ENCODE data around the gene TRPC4.

Gene TRPC4

GRCh38 chr13:37657134-37657533 lies 212.4 kb downstream of the TRPC4 start:
- no peak for DNase-seq (ENCODE audit: low read depth)

GRCh38 chr13:37656247-37656940 lies 213.2 kb downstream of the TRPC4 start:
- DNase-seq (ENCODE audit: low read depth): no peak

- no peak for DNase-seq (ENCODE audit: low read depth)
These were observed 217.0 kb downstream of the TRPC4 start for GRCh38 chr13:37652596-37652995.

DNA sequence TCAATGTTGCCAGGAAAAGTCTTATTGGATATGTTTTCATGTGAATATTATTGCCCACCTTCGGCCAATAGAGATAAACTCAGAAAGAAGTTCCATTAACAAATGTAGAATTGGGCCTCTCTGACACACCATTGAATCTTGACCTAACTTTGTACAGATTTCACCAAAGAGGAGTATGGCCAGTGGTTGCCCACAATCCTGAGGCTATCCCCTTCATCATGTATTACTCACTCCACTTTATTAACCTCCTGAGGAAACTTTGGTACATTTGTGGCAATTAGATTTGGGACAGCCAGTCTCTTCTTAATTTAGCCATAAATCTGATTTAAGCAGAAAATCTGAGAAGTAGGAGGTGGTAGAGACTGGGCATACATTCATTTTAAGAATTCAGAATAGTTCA lies 217.7 kb downstream of the TRPC4 start:
- DNase-seq (ENCODE audit: low read depth): no peak

GRCh38 chr13:37648609-37649008 lies 221.0 kb downstream of the TRPC4 start:
- no peak for DNase-seq (ENCODE audit: low read depth)

DNA sequence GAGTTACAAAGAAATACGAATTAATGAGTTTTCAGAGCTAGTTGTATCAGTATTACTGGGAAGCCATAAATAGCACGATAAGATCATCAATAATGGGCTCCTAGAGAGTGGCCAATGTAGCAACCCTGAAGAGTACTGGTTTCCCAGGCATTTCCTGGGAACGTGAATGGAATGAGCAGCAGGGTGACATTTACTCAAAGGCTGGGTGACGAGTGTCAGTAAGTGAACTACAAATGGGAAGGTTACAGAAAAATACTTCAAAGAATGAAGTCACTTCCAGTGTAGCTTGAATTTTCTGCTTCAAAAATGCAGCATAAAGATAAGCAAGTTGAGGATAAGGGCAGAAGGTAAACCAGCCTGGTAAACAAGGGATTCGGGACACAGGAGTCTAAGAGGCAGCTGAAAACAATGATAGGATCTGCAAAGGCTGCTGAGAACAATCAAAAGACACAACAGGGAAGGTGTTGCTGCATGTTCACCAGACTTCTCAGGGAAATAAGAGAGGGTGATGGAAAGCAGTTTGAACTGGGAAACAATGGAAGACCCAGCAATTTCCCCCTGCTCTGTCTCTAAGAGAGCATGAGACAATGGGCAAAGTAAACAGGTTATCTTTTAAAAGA lies 222.4 kb downstream of the TRPC4 start:
- no peak for DNase-seq (ENCODE audit: low read depth)

DNA sequence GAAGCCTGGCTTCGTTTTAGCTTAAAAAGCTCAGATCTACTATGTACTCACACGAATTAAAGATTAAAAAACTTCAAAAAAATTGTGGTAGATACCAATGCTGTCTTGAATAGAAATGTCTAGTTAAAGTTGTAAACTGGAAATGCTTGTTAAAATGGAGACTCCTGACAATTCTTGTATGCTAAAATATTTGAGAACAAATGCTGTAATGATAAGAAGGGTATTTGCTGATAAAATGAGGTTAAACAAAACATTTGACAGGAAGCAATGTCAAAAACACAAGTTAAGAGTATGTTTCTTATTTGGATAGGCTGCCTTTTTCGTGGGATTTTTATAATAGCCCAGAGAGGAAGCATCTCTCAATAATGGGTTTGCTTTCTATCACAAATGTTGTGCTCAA lies 223.0 kb downstream of the TRPC4 start:
- no peak for DNase-seq (ENCODE audit: low read depth)

DNA sequence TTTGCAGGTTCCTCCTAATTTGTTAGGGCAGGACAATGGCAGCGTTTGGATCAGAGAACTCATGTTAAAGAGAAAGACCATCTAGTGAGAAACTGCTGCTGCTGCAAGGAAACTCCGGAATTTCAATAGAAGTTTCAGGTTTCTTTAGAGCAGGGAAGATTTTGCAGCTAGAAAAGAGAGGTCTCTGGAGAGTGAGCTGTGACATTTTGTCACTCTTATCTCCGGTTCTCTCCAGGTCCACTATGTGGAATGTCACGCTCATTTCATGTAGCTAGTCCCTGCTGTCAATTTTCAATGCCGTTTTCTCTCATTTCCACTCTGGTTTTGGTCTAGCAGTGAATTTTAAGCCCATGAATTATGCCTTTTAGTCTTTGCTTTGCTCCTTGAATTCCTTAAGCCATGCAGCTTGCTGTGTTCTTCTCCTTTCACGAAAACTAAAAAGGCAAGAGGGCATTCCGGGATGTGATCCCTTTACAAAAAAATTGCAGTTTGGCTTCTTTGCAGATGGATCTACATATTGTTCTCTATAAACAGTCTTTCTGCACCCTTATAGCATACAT lies 224.3 kb downstream of the TRPC4 start:
- no peak for DNase-seq (ENCODE audit: low read depth)

- no peak for DNase-seq (ENCODE audit: low read depth)
These were observed 228.2 kb downstream of the TRPC4 start for GRCh38 chr13:37641391-37641790.

DNA sequence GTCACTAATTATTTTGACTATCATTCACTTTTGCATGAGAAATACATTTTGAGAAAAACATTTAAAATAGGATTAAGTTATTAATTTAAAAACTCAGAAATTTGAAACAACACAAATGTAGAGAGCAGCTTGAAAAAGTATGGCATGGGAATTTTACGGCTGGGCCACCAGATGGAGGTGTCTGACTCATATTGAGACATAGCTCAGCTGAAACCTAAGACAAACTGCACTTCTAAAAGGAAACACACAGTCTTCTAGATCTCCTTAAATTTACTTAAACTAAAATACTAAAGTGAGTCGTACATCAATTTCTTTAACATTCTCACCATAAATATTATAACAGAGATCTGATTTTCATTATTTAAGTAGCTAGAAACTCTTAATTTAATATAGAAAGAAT lies 229.1 kb downstream of the TRPC4 start:
- DNase-seq (ENCODE audit: low read depth): no peak

GRCh38 chr13:37636701-37637100 lies 232.9 kb downstream of the TRPC4 start:
- no peak for DNase-seq (ENCODE audit: low read depth)

- DNase-seq (ENCODE audit: low read depth): no peak
These were observed 237.3 kb downstream of the TRPC4 start for GRCh38 chr13:37632294-37632693.

DNA sequence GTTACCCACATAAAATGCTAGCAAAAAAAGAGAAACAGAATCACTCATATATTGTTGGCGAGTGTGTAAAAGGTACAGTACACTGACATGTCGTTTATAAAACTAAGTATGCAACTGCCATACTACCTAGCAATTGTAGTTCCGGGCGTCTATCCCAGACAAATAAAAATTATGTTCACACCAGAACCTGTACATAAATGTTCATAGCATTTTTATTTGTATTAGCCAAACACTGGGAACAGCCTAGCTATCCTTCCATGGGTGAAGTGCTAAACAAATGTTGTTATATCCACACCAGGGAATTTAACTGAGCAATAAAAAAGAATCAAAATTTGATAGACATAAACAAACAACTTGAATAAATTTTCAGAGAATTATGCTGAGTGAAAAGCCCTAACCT lies 242.1 kb downstream of the TRPC4 start:
- DNase-seq (ENCODE audit: low read depth): no peak

DNA sequence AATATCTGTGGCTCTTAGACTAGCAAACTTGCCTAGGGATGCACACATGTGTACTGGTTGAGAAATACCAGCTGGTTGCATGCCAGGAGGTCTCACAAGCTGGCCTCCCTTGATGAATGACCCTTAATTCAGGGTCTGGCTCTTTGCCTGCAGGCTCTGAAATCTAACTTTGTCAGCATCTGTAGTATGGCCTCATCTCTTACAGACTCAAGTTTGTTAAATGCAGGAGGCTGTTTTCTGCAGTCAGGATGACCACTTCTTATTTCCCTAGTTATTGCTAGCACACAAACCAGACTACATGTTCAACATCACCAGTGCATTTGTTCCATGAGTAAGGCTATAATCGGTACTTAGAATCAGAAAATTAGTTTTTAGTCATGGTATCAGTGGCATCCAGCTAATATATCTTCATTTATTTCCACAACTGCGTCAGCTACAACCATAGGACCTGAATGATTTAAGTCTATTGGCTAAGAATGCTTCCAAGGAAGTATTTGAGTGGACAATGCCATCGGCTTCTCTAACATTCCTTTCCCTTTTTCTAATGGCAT lies 247.7 kb downstream of the TRPC4 start:
- DNase-seq (ENCODE audit: low read depth): no peak

GRCh38 chr13:37618554-37618953 lies 251.0 kb downstream of the TRPC4 start:
- DNase-seq (ENCODE audit: low read depth): no peak

DNA sequence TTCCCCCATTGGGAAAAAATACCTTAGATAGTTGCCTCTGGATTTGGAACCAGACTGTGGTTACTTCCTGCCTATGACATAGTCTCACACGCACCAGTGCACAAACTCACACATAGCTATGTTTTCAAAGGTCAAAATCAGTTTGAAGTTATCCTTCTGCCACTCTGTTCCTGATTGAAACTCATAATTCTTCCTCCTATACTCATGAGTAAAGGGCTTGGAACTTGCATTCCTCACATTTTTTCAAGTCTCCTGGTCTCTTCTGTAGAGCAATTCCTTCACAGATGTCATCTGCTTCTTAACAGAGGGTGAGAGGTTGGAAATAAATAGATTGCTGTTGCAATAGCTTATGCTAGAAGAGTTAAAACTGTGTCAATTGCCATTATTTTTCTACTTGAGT lies 252.4 kb downstream of the TRPC4 start:
- DNase-seq (ENCODE audit: low read depth): no peak

- no peak for DNase-seq (ENCODE audit: low read depth)
These were observed 253.4 kb downstream of the TRPC4 start for GRCh38 chr13:37616131-37616530.

DNA sequence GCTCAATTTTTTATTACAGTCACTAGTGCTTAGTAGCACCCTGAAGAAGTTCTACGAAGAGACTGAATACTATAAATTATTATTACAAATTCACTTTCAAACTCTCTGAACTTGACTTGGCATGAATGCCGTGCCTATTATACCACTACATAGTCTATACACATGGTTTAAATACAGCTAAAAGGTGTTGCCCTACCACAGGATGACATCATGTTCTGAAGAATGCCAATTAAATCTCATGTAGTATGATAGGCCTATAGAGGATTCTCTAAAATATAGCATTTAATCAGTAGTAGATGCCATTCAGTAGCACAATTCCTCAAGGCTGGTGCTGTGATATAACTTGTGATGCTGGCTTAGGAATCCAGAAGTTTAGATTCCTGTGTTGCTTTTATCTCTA lies 254.3 kb downstream of the TRPC4 start:
- DNase-seq (ENCODE audit: low read depth): no peak

GRCh38 chr13:37613638-37614037 lies 255.9 kb downstream of the TRPC4 start:
- no peak for DNase-seq (ENCODE audit: low read depth)

GRCh38 chr13:37613236-37613635 lies 256.3 kb downstream of the TRPC4 start:
- DNase-seq (ENCODE audit: low read depth): no peak

GRCh38 chr13:37608750-37609339 lies 260.7 kb downstream of the TRPC4 start:
- no peak for DNase-seq (ENCODE audit: low read depth)

DNA sequence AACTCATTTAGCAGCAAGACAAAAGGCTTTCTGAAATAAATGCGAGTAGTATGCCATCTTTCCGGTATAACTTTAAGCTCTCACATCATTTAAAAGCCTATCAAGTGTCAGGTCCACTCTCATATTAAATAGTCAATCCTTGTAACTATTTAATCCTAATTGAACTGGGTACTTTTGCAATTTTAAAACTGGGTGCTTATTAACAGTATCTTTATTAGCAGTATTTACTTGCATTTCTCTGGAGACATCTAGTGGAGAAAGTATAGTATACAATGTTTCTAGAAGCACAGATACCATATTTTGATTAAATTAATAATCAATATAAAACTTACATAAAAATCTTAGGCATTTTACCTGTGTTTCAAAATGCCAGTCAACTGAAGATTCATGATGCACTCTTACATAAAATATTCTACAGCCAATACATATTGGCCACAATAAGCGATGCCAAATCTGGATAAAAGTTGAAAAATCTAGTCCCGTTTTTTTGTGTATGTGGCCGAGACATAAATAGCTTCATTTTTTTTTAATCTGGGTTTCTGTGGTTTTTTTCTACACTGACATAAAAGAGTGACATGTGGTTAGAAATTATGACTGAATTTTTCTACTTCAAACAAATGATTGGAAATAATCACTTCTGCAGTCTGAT lies 266.7 kb downstream of the TRPC4 start:
- no peak for DNase-seq (ENCODE audit: low read depth)
